ENCODE results near the gene PSMD1.

The PSMD1 gene

DNA sequence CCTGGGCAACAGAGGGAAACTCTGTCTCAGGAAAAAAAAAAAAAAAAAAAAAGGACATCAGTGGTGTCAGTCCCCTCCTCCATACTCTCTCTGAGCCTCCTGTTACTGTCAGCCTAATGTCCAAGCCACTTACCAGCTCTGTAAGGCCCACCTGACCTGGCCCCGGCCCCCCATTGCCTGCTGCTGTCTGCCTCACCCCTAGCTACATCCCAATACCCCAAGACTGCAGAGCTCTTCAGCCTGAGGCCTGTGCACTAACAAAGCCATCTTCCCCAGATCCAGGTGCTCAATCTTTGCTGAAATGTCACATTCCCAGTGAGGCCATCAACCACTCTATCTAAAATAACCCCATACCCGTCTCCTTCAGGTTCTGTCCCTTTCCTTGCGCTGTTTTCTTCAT is 147.5 kb downstream of the PSMD1 start:
- Histone ChIP-seq H3K36me3 (ENCODE audit: insufficient read depth, low read depth, low read length) (peaks cover 25% of the 10 kb centered on the region; the same call in 1 of the 2 replicates), H3K4me3 (ENCODE audit: low read length) (no peak overlapping the region), H3K27ac (ENCODE audit: low read length) (no peak overlapping the region), H3K9me3 (ENCODE audit: insufficient read depth, low read depth, low read length) (no peaks in the 10 kb centered on the region), H3K4me1 (ENCODE audit: insufficient read depth, low read length) (peaks cover 3% of the 10 kb centered on the region; the same call in 1 of the 2 replicates), H3K27me3 (ENCODE audit: insufficient read depth, low read length) (no peaks in the 10 kb centered on the region), H3K9ac (ENCODE audit: low read depth, low read length) (no peak overlapping the region)

DNA sequence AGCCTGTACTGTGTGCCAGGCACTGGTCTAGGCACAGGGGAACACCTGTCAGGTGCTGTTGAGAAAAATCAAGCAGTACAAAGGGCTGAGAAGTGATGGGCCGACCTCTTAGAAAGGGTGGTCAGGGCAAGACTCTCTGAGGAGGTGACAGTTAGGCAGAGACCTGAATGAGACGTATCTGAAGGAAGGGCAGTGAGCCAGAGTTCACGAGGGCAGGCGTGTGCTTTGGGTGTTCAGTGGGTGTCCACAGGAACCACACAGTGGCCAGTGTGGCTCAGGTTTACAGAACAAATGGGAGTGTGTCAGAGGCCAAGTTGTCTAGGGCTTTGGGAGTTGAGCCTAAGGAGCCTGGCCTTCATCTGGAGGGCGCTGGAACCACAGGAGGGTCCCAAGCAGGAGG is 147.9 kb downstream of the PSMD1 start:
- Histone ChIP-seq H3K36me3 (ENCODE audit: insufficient read depth, low read depth, low read length) (peaks cover 29% of the 10 kb centered on the region; the same call in 1 of the 2 replicates), H3K27ac (ENCODE audit: low read length) (no peak overlapping the region), H3K9ac (ENCODE audit: low read depth, low read length) (no peak overlapping the region), H3K4me3 (ENCODE audit: low read length) (no peak overlapping the region), H3K4me1 (ENCODE audit: insufficient read depth, low read length) (no peaks in the 10 kb centered on the region), H3K27me3 (ENCODE audit: insufficient read depth, low read length) (no peaks in the 10 kb centered on the region), H3K9me3 (ENCODE audit: insufficient read depth, low read depth, low read length) (no peaks in the 10 kb centered on the region)

DNA sequence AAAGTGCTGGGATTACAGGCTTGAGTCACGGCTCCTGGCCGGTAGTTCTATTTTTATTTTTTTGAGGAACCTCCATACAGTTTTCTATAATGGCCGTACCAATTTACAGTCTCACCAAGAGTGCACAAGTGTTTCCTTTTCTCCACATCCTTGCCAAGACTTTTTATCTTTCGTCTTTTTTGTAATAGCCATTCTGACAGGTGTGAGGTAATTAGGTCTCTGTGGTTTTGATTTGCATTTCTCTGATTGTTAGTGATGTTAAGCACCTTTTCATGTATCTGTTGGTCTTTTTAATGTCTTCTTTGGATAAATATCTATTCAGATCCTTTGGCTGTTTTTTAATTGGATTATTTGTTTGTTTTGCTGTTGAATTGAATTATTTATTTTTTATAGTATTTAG is 151.1 kb downstream of the PSMD1 start:
- H3K27me3 ChIP-seq (ENCODE audit: insufficient read depth, low read length), result no peaks in the 10 kb centered on the region
- H3K27ac ChIP-seq (ENCODE audit: low read length), result no peak overlapping the region
- H3K4me1 ChIP-seq (ENCODE audit: insufficient read depth, low read length), result no peaks in the 10 kb centered on the region
- H3K9ac ChIP-seq (ENCODE audit: low read depth, low read length), result no peak overlapping the region
- H3K4me3 ChIP-seq (ENCODE audit: low read length), result no peak overlapping the region
- H3K36me3 ChIP-seq (ENCODE audit: insufficient read depth, low read depth, low read length), result peaks cover 49% of the 10 kb centered on the region
- no peaks in the 10 kb centered on the region for H3K9me3 ChIP-seq (ENCODE audit: insufficient read depth, low read depth, low read length)

DNA sequence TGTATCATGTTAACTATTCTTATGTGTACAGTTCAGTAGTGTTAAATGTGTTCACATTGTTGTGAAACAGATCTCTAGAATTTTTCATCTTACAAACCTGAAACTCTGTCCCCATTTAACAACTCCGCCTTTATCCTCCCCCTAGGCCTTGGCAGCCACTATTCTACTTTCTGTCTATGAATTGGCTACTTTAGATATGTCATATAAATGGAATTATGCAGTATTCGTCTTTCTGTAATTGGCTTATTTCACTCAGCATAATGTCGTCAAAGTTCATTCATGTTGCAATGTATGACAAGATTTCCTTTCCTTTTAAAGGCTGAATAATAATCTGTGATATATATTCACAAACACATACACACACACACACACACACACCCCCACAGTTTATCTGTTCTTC is 154.1 kb downstream of the PSMD1 start:
- H3K27ac ChIP-seq (ENCODE audit: low read length), result no peak overlapping the region
- no peak overlapping the region for H3K9ac ChIP-seq (ENCODE audit: low read depth, low read length)
- no peaks in the 10 kb centered on the region for H3K4me1 ChIP-seq (ENCODE audit: insufficient read depth, low read length)
- no peaks in the 10 kb centered on the region for H3K9me3 ChIP-seq (ENCODE audit: insufficient read depth, low read depth, low read length)
- no peaks in the 10 kb centered on the region for H3K27me3 ChIP-seq (ENCODE audit: insufficient read depth, low read length)
- H3K36me3 ChIP-seq (ENCODE audit: insufficient read depth, low read depth, low read length), result peaks cover 66% of the 10 kb centered on the region
- no peak overlapping the region for H3K4me3 ChIP-seq (ENCODE audit: low read length)

DNA sequence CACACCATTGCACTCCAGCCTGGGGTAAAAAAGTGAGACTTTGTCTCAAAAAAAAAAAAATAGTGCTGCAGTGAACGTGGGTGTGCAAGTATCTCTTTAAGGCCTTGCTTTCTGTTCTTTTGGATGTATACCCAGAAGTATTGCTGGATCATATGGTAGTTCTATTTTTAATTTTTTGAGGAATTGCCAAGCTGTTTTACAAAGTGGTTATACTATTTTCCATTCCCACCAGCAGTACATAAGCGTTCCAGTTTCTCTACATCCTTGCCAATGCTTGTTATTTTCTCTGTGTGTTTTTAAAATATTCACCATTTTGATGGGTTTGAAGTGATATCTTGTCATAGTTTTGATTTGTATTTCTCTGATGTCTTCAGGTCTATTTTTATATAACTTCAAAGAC is 154.8 kb downstream of the PSMD1 start:
- H3K36me3 ChIP-seq (ENCODE audit: insufficient read depth, low read depth, low read length), result peaks cover 69% of the 10 kb centered on the region

DNA sequence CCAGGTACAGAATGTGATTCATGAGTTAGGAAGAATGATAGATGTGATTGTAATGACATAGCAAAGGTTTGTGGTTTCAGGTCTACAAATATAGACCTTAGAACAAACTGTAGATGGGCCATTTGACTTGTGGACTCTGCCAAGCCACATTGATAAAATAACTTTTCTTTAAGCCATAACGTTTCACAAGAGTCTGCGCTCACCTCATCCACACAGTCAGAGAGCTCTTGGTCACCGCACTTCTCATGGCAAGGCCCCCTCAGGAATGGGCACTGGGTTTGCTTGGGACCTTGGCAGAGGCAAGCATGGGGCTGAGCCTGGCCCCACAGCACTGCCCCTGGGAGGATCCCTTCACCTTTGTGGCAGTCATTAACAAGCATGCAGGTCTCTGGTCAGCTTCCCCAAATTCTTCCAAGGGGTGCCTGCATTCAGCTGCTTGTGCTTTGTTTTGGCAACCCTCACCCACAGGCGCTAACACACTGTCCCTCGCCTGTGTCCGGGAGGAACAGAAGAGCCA is 155.7 kb downstream of the PSMD1 start:
- H3K27me3 ChIP-seq (ENCODE audit: insufficient read depth, low read length), result no peaks in the 10 kb centered on the region
- H3K27ac ChIP-seq (ENCODE audit: low read length), result no peak overlapping the region
- H3K36me3 ChIP-seq (ENCODE audit: insufficient read depth, low read depth, low read length), result peaks cover 78% of the 10 kb centered on the region
- H3K4me3 ChIP-seq (ENCODE audit: low read length), result no peak overlapping the region
- no peaks in the 10 kb centered on the region for H3K9me3 ChIP-seq (ENCODE audit: insufficient read depth, low read depth, low read length)
- H3K4me1 ChIP-seq (ENCODE audit: insufficient read depth, low read length), result no peaks in the 10 kb centered on the region
- H3K9ac ChIP-seq (ENCODE audit: low read depth, low read length), result no peak overlapping the region

More for the DNA sequence above, 154.8 kb downstream of the PSMD1 start:
- H3K27me3 ChIP-seq (ENCODE audit: insufficient read depth, low read length), result no peaks in the 10 kb centered on the region
- no peaks in the 10 kb centered on the region for H3K9me3 ChIP-seq (ENCODE audit: insufficient read depth, low read depth, low read length)
- H3K27ac ChIP-seq (ENCODE audit: low read length), result no peak overlapping the region
- H3K4me3 ChIP-seq (ENCODE audit: low read length), result no peak overlapping the region
- H3K9ac ChIP-seq (ENCODE audit: low read depth, low read length), result no peak overlapping the region
- H3K4me1 ChIP-seq (ENCODE audit: insufficient read depth, low read length), result no peaks in the 10 kb centered on the region

DNA sequence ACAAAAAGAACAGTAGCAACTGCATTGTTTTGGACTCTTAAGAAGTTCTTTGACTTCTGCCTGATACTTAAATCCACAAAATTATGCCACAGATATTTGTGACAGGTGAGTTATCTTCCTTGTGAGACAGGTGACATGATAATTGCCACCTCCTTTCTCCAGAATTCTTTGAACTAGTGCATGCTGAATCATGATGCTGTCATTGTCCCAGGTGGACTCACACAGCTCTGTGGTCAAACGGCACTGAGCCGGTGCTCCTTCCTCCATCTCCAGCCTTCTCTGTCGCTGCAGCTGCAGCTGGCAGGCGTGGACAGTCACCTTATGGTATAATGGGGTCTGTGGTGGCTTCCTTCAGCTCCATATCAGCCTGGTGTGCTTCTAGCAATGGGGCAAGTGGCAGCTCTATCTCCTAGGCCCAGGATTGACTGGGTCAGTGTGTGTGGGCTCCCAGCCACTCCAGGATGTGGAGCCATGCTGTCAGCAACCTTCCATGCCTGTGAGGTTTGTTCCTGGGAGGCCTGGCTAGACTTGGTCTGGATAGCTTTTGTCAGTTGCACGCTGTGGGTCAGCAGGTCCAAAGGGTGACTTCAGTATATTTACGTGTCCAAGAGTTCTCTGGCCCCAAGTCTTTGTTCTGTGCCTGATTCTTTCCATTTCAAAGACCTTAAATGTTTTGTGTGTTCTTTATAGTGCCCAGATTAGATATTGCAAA is 157.4 kb downstream of the PSMD1 start:
- Histone ChIP-seq H3K9ac (ENCODE audit: low read depth, low read length) (no peak overlapping the region), H3K27ac (ENCODE audit: low read length) (no peak overlapping the region), H3K27me3 (ENCODE audit: insufficient read depth, low read length) (no peaks in the 10 kb centered on the region), H3K9me3 (ENCODE audit: insufficient read depth, low read depth, low read length) (no peaks in the 10 kb centered on the region), H3K4me3 (ENCODE audit: low read length) (no peak overlapping the region), H3K4me1 (ENCODE audit: insufficient read depth, low read length) (no peaks in the 10 kb centered on the region), H3K36me3 (ENCODE audit: insufficient read depth, low read depth, low read length) (peaks cover 75% of the 10 kb centered on the region)

DNA sequence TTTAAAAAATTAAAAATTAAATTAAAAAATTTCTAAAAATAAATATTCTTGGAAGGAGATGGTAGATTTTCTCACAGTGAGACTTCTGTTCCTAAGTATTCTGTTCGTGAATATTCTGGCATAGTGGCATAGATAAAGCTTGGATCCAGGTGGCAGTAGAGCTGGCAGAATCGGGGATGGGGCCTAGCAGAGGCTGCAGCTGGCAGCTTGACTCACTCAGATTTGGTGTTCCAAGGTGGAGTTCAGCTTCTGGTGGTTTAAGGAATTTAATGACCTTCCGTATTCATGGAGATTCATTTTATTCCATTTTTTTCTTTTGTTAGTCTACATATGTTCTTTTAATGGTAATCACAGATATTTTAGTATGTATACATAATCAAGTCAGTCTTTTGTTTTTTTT is 161.7 kb downstream of the PSMD1 start:
- no peaks in the 10 kb centered on the region for H3K27me3 ChIP-seq (ENCODE audit: insufficient read depth, low read length)
- H3K4me3 ChIP-seq (ENCODE audit: low read length), result no peak overlapping the region
- no peak overlapping the region for H3K27ac ChIP-seq (ENCODE audit: low read length)
- no peak overlapping the region for H3K9ac ChIP-seq (ENCODE audit: low read depth, low read length)
- H3K9me3 ChIP-seq (ENCODE audit: insufficient read depth, low read depth, low read length), result no peaks in the 10 kb centered on the region
- H3K36me3 ChIP-seq (ENCODE audit: insufficient read depth, low read depth, low read length), result peaks cover 83% of the 10 kb centered on the region
- H3K4me1 ChIP-seq (ENCODE audit: insufficient read depth, low read length), result no peaks in the 10 kb centered on the region

DNA sequence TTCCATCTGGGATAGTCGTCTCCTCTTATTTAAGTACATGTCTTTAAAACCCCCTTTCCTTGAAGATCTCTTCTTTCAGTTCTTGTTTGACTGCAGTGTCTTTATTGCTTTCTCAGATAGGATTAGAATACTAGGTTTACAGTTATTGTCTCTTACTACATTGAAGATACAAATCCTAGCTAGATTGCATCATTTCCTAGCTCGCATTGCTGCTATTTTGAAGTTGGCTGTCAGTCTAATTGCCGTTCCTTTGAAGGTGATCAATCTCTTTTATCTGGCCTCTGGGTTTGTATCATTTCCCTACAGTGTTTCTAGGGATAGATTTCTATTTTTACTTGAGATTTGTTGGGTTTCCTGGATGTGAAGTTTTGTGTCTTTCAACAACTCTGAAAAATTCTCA is 162.6 kb downstream of the PSMD1 start:
- H3K27ac ChIP-seq (ENCODE audit: low read length), result no peak overlapping the region

DNA sequence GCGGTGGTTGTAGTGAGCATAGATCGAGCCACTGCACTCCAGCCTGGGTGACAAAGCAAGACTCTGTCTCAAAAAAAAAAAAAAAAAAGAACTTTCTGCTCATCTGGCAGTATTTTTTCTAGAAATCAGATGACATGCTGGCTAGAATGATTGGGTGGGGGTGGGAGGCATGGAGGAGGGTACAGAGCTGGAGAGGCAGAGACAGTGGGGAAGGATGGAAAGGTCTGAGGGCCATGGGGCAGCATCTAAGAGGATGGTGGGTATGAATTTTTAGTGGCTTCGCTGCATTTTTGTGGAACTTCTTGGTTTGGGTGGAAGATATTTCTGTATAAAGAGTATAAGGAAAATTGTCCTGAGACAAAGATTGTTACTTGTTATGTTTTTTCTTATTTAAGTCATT is 165.1 kb downstream of the PSMD1 start:
- peaks cover 73% of the 10 kb centered on the region for H3K36me3 ChIP-seq (ENCODE audit: insufficient read depth, low read depth, low read length)
- no peaks in the 10 kb centered on the region for H3K9me3 ChIP-seq (ENCODE audit: insufficient read depth, low read depth, low read length)
- no peak overlapping the region for H3K4me3 ChIP-seq (ENCODE audit: low read length)
- H3K4me1 ChIP-seq (ENCODE audit: insufficient read depth, low read length), result no peaks in the 10 kb centered on the region
- no peaks in the 10 kb centered on the region for H3K27me3 ChIP-seq (ENCODE audit: insufficient read depth, low read length)
- H3K9ac ChIP-seq (ENCODE audit: low read depth, low read length), result no peak overlapping the region
- no peak overlapping the region for H3K27ac ChIP-seq (ENCODE audit: low read length)

More for the DNA sequence above, 162.6 kb downstream of the PSMD1 start:
- H3K4me1 ChIP-seq (ENCODE audit: insufficient read depth, low read length), result no peaks in the 10 kb centered on the region
- no peaks in the 10 kb centered on the region for H3K27me3 ChIP-seq (ENCODE audit: insufficient read depth, low read length)
- no peak overlapping the region for H3K4me3 ChIP-seq (ENCODE audit: low read length)
- no peak overlapping the region for H3K9ac ChIP-seq (ENCODE audit: low read depth, low read length)
- H3K36me3 ChIP-seq (ENCODE audit: insufficient read depth, low read depth, low read length), result peaks cover 84% of the 10 kb centered on the region
- no peaks in the 10 kb centered on the region for H3K9me3 ChIP-seq (ENCODE audit: insufficient read depth, low read depth, low read length)
